Heart left ventricle (tissue), 13 donors: ENCODE data around the gene SEMA5B.

Experiments
- POLR2A ChIP-seq, 2 donors: fragments of 450-650 bp; IDR thresholded peaks; one replicate each; pipeline ENCODE4 v1.6.1; 2017; ENCODE audit warnings: antibody characterized with exemption in 2 of 2, mild to moderate bottlenecking in 2 of 2, moderate library complexity in 2 of 2
- TF ChIP-seq, protein P1 (sequence below), 12 donors: fragments of 200-600 bp; sonication (generic) in 4 of 12; IDR thresholded peaks; one replicate each; pipeline versions ENCODE4 v1.5.0 to v1.8.0; 2018 to 2022; ENCODE audit warnings: antibody characterized with exemption in 12 of 12, mild to moderate bottlenecking in 5 of 12
- donor health status: ischemic (EF 13 %, LVEDD 7.1; RV severe dilation, severe dysfunction).
- donor health status: DM: no; HTN: yes; CAD: no.
- donor health status: DM: no; HTN: no; CAD: no.
- donor health status: ischemic (EF 25% LVEDD 6.9; RV normal size, moderate dysfunction).
- donor health status: ischemic (EF 25% LVEDD 5.7; RV mildly dilated, moderate dysfunction).
- donor health status: ischemic (EF 35%, LVEDD 5.7; RV mildly dilated, moderate dysfunction).
- donor health status: nonischemic (EF 11% LVEDD 7.7; RV severe dilation, severe dysfunction).
- donor health status: DM: yes; HTN: yes; CAD: no.
- donor health status: PGD.
- donor health status: ischemic (EF 29% LVEDD 5.4; RV normal size, mild dysfunction).
- donor health status: nonischemic (EF 23%, LVEDD 6.1; RV moderate dilation, normal function).

- TF ChIP-seq, protein P1, sequence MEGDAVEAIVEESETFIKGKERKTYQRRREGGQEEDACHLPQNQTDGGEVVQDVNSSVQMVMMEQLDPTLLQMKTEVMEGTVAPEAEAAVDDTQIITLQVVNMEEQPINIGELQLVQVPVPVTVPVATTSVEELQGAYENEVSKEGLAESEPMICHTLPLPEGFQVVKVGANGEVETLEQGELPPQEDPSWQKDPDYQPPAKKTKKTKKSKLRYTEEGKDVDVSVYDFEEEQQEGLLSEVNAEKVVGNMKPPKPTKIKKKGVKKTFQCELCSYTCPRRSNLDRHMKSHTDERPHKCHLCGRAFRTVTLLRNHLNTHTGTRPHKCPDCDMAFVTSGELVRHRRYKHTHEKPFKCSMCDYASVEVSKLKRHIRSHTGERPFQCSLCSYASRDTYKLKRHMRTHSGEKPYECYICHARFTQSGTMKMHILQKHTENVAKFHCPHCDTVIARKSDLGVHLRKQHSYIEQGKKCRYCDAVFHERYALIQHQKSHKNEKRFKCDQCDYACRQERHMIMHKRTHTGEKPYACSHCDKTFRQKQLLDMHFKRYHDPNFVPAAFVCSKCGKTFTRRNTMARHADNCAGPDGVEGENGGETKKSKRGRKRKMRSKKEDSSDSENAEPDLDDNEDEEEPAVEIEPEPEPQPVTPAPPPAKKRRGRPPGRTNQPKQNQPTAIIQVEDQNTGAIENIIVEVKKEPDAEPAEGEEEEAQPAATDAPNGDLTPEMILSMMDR (IDR thresholded peaks at IDR 0.05) = no peak
- no peak for TF ChIP-seq POLR2A (IDR thresholded peaks at IDR 0.05)
Observed at GRCh38 chr3:122947196-122947595, 80.4 kb downstream of the SEMA5B start.
